ENCODE measurements around the gene MICAL2.

MICAL2 gene

GRCh38 chr11:12212174-12212820, 101.9 kb downstream of the MICAL2 start:
- no peak for DNase-seq

- no peak for DNase-seq
These were observed 102.4 kb downstream of the MICAL2 start for GRCh38 chr11:12212821-12213185.

GRCh38 chr11:12213883-12214282, 103.5 kb downstream of the MICAL2 start:
- no peak for DNase-seq

GRCh38 chr11:12214751-12215150, 104.4 kb downstream of the MICAL2 start:
- no peak for DNase-seq

- DNase-seq, result no peak
These were observed 104.8 kb downstream of the MICAL2 start for GRCh38 chr11:12215181-12215593.

- no peak for DNase-seq
These were observed 105.7 kb downstream of the MICAL2 start for GRCh38 chr11:12216041-12216451.

GRCh38 chr11:12216671-12217374, 106.4 kb downstream of the MICAL2 start:
- DNase-seq, result no peak

GRCh38 chr11:12217879-12218278, 107.5 kb downstream of the MICAL2 start:
- DNase-seq, result no peak

- no peak for DNase-seq
These were observed 108.5 kb downstream of the MICAL2 start for GRCh38 chr11:12218909-12219308.

GRCh38 chr11:12219757-12220156, 109.4 kb downstream of the MICAL2 start:
- no peak for DNase-seq

- DNase-seq, result no peak
These were observed 109.9 kb downstream of the MICAL2 start for GRCh38 chr11:12220305-12220704.

- DNase-seq, result no peak
These were observed 110.7 kb downstream of the MICAL2 start for GRCh38 chr11:12221051-12221535.

- DNase-seq, result no peak
These were observed 111.8 kb downstream of the MICAL2 start for GRCh38 chr11:12222055-12222792.

GRCh38 chr11:12223771-12224536, 113.6 kb downstream of the MICAL2 start:
- DNase-seq, result no peak

- no peak for DNase-seq
These were observed 114.1 kb downstream of the MICAL2 start for GRCh38 chr11:12224537-12224893.

GRCh38 chr11:12225046-12225739, 114.8 kb downstream of the MICAL2 start:
- no peak for DNase-seq

GRCh38 chr11:12226093-12226492, 115.7 kb downstream of the MICAL2 start:
- DNase-seq, result no peak

GRCh38 chr11:12229450-12230229, 119.2 kb downstream of the MICAL2 start:
- no peak for DNase-seq

GRCh38 chr11:12232160-12232559, 121.8 kb downstream of the MICAL2 start:
- no peak for DNase-seq

- DNase-seq, result no peak
These were observed 122.6 kb downstream of the MICAL2 start for GRCh38 chr11:12232817-12233601.

GRCh38 chr11:12233602-12233925, 123.2 kb downstream of the MICAL2 start:
- no peak for DNase-seq
